ENCODE measurements around the gene ARHGEF26. TPM values are rescaled to one million over a fixed set of nuclear protein-coding genes. Genes with fewer than 3 reads are reported as not detected.

ARHGEF26 gene
- total and polyA plus RNA-seq, 12 donors = 0.74 to 2.3 (median 1.1) TPM

GRCh38 chr3:154115332-154115731 is 5.9 kb upstream of the ARHGEF26 start:
- Histone ChIP-seq H3K4me3 (no peak overlapping the region), H3K4me1 (peaks cover 0 to 1% (median 0%) of the 10 kb centered on the region in 9 donors), H3K27me3 (peaks cover 0 to 12% (median 4%) of the 10 kb centered on the region in 7 donors), H3K27ac (no peak overlapping the region), H3K36me3 (no peaks in the 10 kb centered on the region), H3K9me3 (no peaks in the 10 kb centered on the region)
- intact Hi-C loops (cut with DNase I) = no loop called here
- DNase-seq (no peak), ATAC-seq (no peak)
- TF ChIP-seq CTCF (IDR thresholded peaks at IDR 0.05) = no peak
- WGBS, 2 donors = 91 to 93% methylated on average over 2 of the region's 2 CpGs

GRCh38 chr3:154119951-154120350 is 1.2 kb upstream of the ARHGEF26 start:
- H3K27ac ChIP-seq = no peak overlapping the region
- no peak for DNase-seq
- peaks cover 0 to 25% (median 17%) of the 10 kb centered on the region in 9 donors for H3K4me1 ChIP-seq
- peaks cover 0 to 56% (median 13%) of the 10 kb centered on the region in 7 donors for H3K27me3 ChIP-seq
- 86 to 93% methylated on average over 2 of the region's 2 CpGs for WGBS, 2 donors
- no peak for ATAC-seq
- intact Hi-C loops (cut with DNase I) = loop anchor here in 4 of 10 donors (5.0 to 10.0 kb wide), 2 partner anchors 132 to 135 kb away; no protein-coding TSS in a partner anchor
- H3K36me3 ChIP-seq = no peaks in the 10 kb centered on the region
- no peak overlapping the region for H3K4me3 ChIP-seq
- H3K9me3 ChIP-seq = no peaks in the 10 kb centered on the region
- TF ChIP-seq CTCF (IDR thresholded peaks at IDR 0.05) = no peak

- intact Hi-C loops (cut with DNase I) = loop anchor here in 5 of 10 donors (2.0 to 10.0 kb wide), 3 partner anchors 111 to 133 kb away; no protein-coding TSS in a partner anchor
- peak overlapping the region; percentile 20 to 76 (median 47) for H3K27ac ChIP-seq
Observed at GRCh38 chr3:154121701-154122551, 736 bp downstream of the ARHGEF26 start.

More at GRCh38 chr3:154121701-154122551, 736 bp downstream of the ARHGEF26 start:
- no peaks in the 10 kb centered on the region for H3K9me3 ChIP-seq
- DNase-seq = peak; percentile 12 to 36
- WGBS, 2 donors = 0 to 1% methylated on average over 76 of the region's 76 CpGs
- peaks cover 0 to 28% (median 17%) of the 10 kb centered on the region in 9 donors for H3K4me1 ChIP-seq
- H3K4me3 ChIP-seq = peak overlapping the region; percentile 59 to 96 (median 78)
- H3K36me3 ChIP-seq = no peaks in the 10 kb centered on the region
- H3K27me3 ChIP-seq = peaks cover 0 to 57% (median 13%) of the 10 kb centered on the region in 7 donors
- ATAC-seq = peak; percentile 53 to 77 (median 66)
- TF ChIP-seq CTCF (IDR thresholded peaks at IDR 0.05) = peak in 1 of 9 donors; percentile 7
